GM23248 (cell line): ENCODE results near the gene METTL14. TPM values are rescaled to one million over a fixed set of nuclear protein-coding genes. Genes with fewer than 3 reads are reported as not detected.
A peak's percentile ranks its signal among the peaks of the same experiment; 100 is the strongest.

ENCODE experiments used
- DNase-seq: peaks from one replicate; pipeline ENCODE4 v3.0.0-alpha.2; 2015
- H2AFZ ChIP-seq: fragments of 200-600 bp; sonication (generic); 2 replicates; pipeline ENCODE4 v1.6.1; 2016; ENCODE audit warnings: antibody characterized with exemption
- H3F3A ChIP-seq: fragments of 200-600 bp; sonication (generic); 2 replicates; pipeline ENCODE4 v1.6.1; 2016; ENCODE audit warnings: mild to moderate bottlenecking, antibody characterized with exemption, mixed run types; ENCODE audit not compliant: insufficient read depth
- H3K27ac ChIP-seq: fragments of 200-600 bp; sonication (generic); 2 replicates; pipeline ENCODE4 v1.5.1; 2016; ENCODE audit warnings: mild to moderate bottlenecking
- H3K27me3 ChIP-seq: fragments of 200-600 bp; sonication (generic); replicated peaks from 2 replicates; pipeline ENCODE4 v1.6.1; 2016; ENCODE audit warnings: mild to moderate bottlenecking; ENCODE audit not compliant: insufficient read depth
- H3K36me3 ChIP-seq: fragments of 200-600 bp; sonication (generic); 2 replicates; pipeline ENCODE4 v1.6.1; 2016; ENCODE audit warnings: low read depth, mild to moderate bottlenecking
- H3K4me1 ChIP-seq: fragments of 200-600 bp; sonication (generic); 2 replicates; pipeline ENCODE4 v1.6.1; 2016; ENCODE audit warnings: mild to moderate bottlenecking; ENCODE audit not compliant: insufficient read depth
- H3K4me2 ChIP-seq: fragments of 200-600 bp; sonication (generic); one replicate; pipeline ENCODE4 v1.6.1; 2016; ENCODE audit warnings: mild to moderate bottlenecking; ENCODE audit not compliant: unreplicated experiment
- H3K4me3 ChIP-seq: fragments of 200-600 bp; sonication (generic); 2 replicates; pipeline ENCODE4 v1.5.1; 2016; ENCODE audit warnings: mild to moderate bottlenecking
- H3K79me2 ChIP-seq: fragments of 200-600 bp; sonication (generic); 2 replicates; pipeline ENCODE4 v1.6.1; 2016; ENCODE audit warnings: mild to moderate bottlenecking; ENCODE audit not compliant: insufficient read depth
- H3K9ac ChIP-seq: fragments of 200-600 bp; sonication (generic); 2 replicates; pipeline ENCODE4 v1.6.1; 2016; ENCODE audit warnings: mild to moderate bottlenecking
- H3K9me2 ChIP-seq: fragments of 200-600 bp; sonication (generic); 2 replicates; pipeline ENCODE4 v1.6.1; 2016; ENCODE audit warnings: mixed run types, mild to moderate bottlenecking, moderate library complexity; ENCODE audit not compliant: insufficient read depth
- H3K9me3 ChIP-seq: fragments of 200-600 bp; sonication (generic); one replicate; pipeline ENCODE4 v1.6.1; 2017; ENCODE audit warnings: low read depth
- H4K20me1 ChIP-seq: fragments of 200-600 bp; sonication (generic); 2 replicates; pipeline ENCODE4 v1.6.0; 2016; ENCODE audit not compliant: insufficient read depth
- EZH2 ChIP-seq: fragments of 200-600 bp; sonication (generic); IDR thresholded peaks from 2 replicates; pipeline ENCODE4 v1.6.1; 2018; ENCODE audit warnings: antibody characterized with exemption, mild to moderate bottlenecking; ENCODE audit not compliant: insufficient read depth, poor library complexity, severe bottlenecking
- EZH2phosphoT487 ChIP-seq: fragments of 200-600 bp; sonication (generic); IDR thresholded peaks from 2 replicates; pipeline ENCODE4 v1.6.1; 2018; ENCODE audit warnings: antibody characterized with exemption, moderate library complexity, mild to moderate bottlenecking, low read depth; ENCODE audit not compliant: insufficient read depth
- WGBS, 2 experiments: methylation state at CpG; one replicate each; pipeline ENCODE4 v1.1.6; 2015 to 2017; ENCODE audit warnings: low lambda C conversion rate in 2 of 2, low coverage in 1 of 2; ENCODE audit errors: missing lambda C conversion rate in 2 of 2; 5-methylcytosine and 5-hydroxymethylcytosine counted together
- in situ Hi-C: fragments of 300-500 bp; cut with MboI; formaldehyde crosslinking; loops from 2 replicates; pipeline ENCODE4 v1.15.0; 2020
- polyA plus RNA-seq: library from polyadenylated mRNA; unstranded; fragments of >200 nt; fragmentation: Nextera tagmentation; extraction: Ambion mirVana; gene quantifications from 2 replicates; pipeline ENCODE4 v1.2.1, GENCODE V29; 2016
- total RNA-seq: library from RNA; depleted of rRNA; stranded (reverse); fragments of >200 nt; shearing (Covaris generic); gene quantifications from 2 replicates; pipeline ENCODE4 v1.2.3, GENCODE V29; 2014

Gene METTL14
- total and polyA plus RNA-seq, 2 experiments from 2014 or later, result 21.9 to 38.9 TPM

DNA sequence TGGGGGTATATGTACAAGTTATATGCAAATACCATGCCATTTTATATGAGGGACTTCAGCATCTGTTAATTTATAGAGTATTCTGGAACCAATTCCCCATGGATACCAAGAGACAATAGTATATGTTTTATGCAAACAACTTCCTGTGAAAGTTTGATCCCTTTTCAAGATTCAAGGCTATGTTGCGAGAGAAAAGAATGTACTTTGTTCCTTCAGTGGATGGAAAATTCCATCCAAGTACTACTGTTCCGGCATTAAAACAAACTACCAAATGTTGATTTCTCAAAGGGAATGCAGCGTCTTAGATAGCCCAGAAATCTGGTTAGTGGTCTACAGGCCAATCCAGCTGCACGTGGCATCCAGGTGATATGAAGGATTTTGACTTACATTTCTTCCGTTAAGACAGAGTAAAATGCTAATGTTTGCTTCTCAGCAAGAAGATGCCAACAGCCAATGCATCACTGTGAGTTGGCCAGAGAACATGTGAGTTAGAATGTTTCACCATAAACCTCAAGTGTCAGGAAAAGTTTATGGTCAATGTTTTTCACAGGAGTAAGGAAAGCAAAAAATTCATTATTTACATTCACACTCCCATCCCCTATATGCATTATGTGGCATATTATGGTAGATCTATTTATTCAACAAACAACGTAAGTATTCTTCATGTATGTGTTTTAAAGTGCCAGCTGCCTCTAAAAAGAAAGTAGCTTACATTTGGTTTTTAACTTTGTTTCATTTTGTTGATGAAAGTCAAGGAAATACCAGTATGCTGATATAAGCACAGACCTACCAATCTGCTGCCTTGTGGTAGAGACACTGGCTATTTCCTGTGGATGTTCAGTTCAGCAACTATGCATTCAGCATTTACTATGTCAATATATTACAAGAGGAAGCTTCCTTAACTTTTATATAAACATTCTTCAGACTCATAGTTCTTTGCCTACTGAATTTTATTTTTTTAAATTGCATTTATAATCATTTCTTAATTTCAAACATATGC lies 44.4 kb downstream of the METTL14 start:
- no peak overlapping the region for H2AFZ ChIP-seq
- peaks cover 72% of the 10 kb centered on the region for H3K4me1 ChIP-seq
- peaks cover 53% of the 10 kb centered on the region for H3K79me2 ChIP-seq
- peak overlapping the region; percentile 34 for H3K4me3 ChIP-seq
- WGBS, 2 experiments, result 62 to 70% methylated on average over 6 of the region's 6 CpGs
- TF ChIP-seq EZH2 (no peak), EZH2phosphoT487 (no peak)
- H3K9me3 ChIP-seq, result no peaks in the 10 kb centered on the region
- H3K9ac ChIP-seq, result peak overlapping the region; percentile 35
- no peaks in the 10 kb centered on the region for H3K9me2 ChIP-seq
- H3K27me3 ChIP-seq, result no peaks in the 10 kb centered on the region
- DNase-seq, result peak; percentile 84
- H3K4me2 ChIP-seq, result peak overlapping the region; percentile 60
- peaks cover 65% of the 10 kb centered on the region for H3K36me3 ChIP-seq
- H4K20me1 ChIP-seq, result no peaks in the 10 kb centered on the region
- in situ Hi-C loops, result no loop called here
- peak overlapping the region; percentile 82 for H3K27ac ChIP-seq
- peaks cover 79% of the 10 kb centered on the region for H3F3A ChIP-seq

DNA sequence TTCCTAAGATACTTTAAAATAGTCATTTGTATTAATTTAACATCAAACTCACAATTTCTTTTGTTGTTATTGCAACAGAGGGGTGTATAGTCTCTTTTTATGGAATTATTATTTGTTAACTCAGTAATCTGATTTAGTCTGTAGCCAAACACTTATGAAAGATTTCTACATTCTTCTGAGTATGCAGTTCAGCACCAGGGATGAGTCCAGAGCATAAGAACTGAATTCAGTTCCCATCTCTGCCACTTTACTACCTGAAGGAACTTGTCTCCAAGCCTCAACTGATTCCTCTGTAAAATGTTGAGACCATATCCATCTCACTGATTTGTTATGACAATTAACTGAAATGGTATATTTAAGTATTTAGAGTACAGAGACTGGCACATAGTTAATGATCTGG lies 45.5 kb downstream of the METTL14 start:
- in situ Hi-C loops, result no loop called here
- Histone ChIP-seq H3K9me2 (no peaks in the 10 kb centered on the region), H4K20me1 (no peaks in the 10 kb centered on the region), H3K4me3 (peak overlapping the region; percentile 34; the same call in 1 of the 2 replicates), H3K4me1 (peaks cover 78% of the 10 kb centered on the region), H3K36me3 (peaks cover 70% of the 10 kb centered on the region), H3K79me2 (peaks cover 52% of the 10 kb centered on the region), H3K9me3 (no peaks in the 10 kb centered on the region), H3K27me3 (no peaks in the 10 kb centered on the region), H2AFZ (no peak overlapping the region), H3K9ac (no peak overlapping the region; the same call in 1 of the 2 replicates), H3F3A (peaks cover 90% of the 10 kb centered on the region), H3K27ac (peak overlapping the region; percentile 82), H3K4me2 (peak overlapping the region; percentile 60)
- no peak for TF ChIP-seq EZH2
- TF ChIP-seq EZH2phosphoT487, result no peak
- peak; percentile 52 for DNase-seq

DNA sequence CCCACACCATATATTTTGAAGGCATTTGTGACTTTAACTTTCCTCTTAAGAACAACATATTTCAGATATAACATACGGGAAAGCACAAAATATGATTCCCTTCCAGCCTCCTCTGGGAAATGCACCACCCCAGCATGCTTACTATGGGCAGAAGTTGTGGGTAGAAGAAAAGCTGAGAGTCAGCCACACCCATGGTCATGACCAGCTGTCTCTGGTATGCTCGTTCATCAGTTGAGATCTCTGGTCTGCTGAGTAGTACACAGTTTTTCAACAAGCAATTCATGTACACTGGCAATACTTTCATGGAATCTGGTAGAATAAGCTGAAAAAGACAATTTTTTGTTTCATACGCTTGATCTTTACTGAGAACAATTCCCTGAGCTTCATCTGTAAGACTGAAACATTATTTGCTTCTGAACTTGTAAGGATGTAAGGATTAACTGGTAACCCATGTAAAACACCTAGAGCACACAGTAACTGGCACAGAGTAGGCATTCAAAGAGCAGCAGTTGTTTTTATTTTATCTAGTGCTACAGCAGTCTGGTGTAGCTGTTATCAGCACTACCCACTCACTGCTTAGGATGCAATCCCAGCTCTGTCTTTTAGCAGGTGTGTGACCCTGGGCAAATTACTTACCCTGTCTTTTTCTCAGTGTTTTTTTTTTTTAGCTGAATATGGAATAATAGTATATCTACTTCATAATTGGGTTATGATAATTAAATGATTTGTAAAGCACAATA lies 47.6 kb downstream of the METTL14 start:
- TF ChIP-seq EZH2, result no peak
- no peak for TF ChIP-seq EZH2phosphoT487
- peak overlapping the region; percentile 82 for H3K27ac ChIP-seq
- peaks cover 52% of the 10 kb centered on the region for H3K79me2 ChIP-seq
- H3K36me3 ChIP-seq, result peaks cover 70% of the 10 kb centered on the region
- H3K9me2 ChIP-seq, result no peaks in the 10 kb centered on the region
- H3K9ac ChIP-seq, result peak overlapping the region; percentile 47; the same call in 1 of the 2 replicates
- H4K20me1 ChIP-seq, result no peaks in the 10 kb centered on the region
- H3K4me3 ChIP-seq, result no peak overlapping the region
- H3K27me3 ChIP-seq, result no peaks in the 10 kb centered on the region
- H3K9me3 ChIP-seq, result no peaks in the 10 kb centered on the region
- peak; percentile 90 for DNase-seq
- H3K4me2 ChIP-seq, result peak overlapping the region; percentile 37
- peaks cover 74% of the 10 kb centered on the region for H3K4me1 ChIP-seq
- 31 to 35% methylated on average over 3 of the region's 3 CpGs for WGBS, 2 experiments
- in situ Hi-C loops, result no loop called here
- H2AFZ ChIP-seq, result no peak overlapping the region
- H3F3A ChIP-seq, result peaks cover 90% of the 10 kb centered on the region

DNA sequence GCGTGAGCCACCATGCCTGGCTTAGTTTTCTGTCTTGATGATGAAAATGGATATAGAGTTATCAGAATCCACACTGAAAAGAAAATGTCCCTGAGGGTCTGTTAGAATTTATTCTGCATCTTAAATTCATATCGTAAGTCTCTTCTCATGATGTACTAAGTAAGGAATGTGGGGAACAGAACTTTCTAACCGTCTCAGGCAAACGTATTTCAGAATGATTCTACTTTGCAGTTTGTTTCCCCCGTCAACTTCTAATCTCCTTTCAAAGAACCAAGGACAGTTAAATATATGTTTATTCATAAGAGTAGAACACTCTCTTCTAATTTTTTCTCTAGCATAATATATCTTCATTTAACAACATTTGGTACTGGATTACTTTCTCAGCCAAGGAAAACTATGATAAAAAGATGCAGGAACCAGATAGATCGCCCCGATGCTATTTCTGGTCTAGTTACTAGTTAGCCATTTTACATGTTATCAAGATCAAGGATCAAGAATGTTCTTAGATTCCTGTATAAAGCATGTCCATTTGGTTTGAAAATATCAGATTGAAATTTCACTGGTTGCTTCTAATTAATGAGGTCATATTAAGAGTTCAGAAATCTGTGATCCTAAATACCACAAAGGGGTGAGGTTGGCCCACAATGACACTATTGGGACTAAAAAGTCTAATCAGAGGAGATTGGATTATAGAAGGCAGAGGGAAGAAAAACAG lies 49.5 kb downstream of the METTL14 start:
- TF ChIP-seq EZH2 (no peak), EZH2phosphoT487 (no peak)
- H3K4me3 ChIP-seq, result no peak overlapping the region
- no peak overlapping the region for H3K4me2 ChIP-seq
- H3K9ac ChIP-seq, result no peak overlapping the region
- DNase-seq, result no peak
- no peaks in the 10 kb centered on the region for H4K20me1 ChIP-seq
- H3K27ac ChIP-seq, result peak overlapping the region; percentile 82
- H3K79me2 ChIP-seq, result peaks cover 70% of the 10 kb centered on the region
- H3K9me3 ChIP-seq, result no peaks in the 10 kb centered on the region
- H3K36me3 ChIP-seq, result peaks cover 71% of the 10 kb centered on the region
- H3K4me1 ChIP-seq, result peaks cover 66% of the 10 kb centered on the region
- H3F3A ChIP-seq, result peaks cover 90% of the 10 kb centered on the region
- no peaks in the 10 kb centered on the region for H3K9me2 ChIP-seq
- H3K27me3 ChIP-seq, result no peaks in the 10 kb centered on the region
- no peak overlapping the region for H2AFZ ChIP-seq
- WGBS, 2 experiments, result 70 to 77% methylated on average over 7 of the region's 7 CpGs
- in situ Hi-C loops, result no loop called here
